Body of pancreas (tissue), 4 donors: Measurements from ENCODE around the gene SNCA.

ENCODE experiments used
- CTCF ChIP-seq, 7 experiments: fragments of 450-650 bp in 4 of 7; fragments of 200-600 bp in 3 of 7; sonication (generic) in 3 of 7; IDR thresholded peaks; one replicate each; pipeline ENCODE4 v1.5.1; 2016 to 2019; ENCODE audit warnings: antibody characterized with exemption in 7 of 7
- POLR2A ChIP-seq, 3 donors: fragments of 450-650 bp; IDR thresholded peaks; one replicate each; pipeline ENCODE4 v1.6.1; 2016; ENCODE audit warnings: antibody characterized with exemption in 3 of 3, mild to moderate bottlenecking in 2 of 3

DNA sequence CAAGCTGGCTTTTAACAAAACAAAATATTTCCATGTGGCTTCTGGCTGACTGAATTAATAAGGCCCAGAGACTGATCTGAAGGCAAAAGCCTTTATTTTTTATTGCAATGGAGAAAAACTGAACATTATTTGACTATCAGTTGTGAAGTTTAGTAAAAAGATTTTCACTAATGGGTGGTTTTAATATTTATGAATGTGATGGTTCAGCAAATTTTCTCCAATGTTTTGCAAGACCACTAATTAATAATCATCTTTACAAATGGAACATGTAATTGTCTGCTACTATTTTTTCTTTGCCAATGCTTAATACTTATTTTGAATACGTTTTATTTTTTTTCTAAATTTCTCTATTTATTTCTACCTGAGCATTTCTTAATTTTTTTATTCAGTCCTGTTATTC is 90.6 kb downstream of the SNCA start:
- TF ChIP-seq CTCF (IDR thresholded peaks at IDR 0.05) (no peak), POLR2A (IDR thresholded peaks at IDR 0.05) (no peak)
